Naive B cell (primary cell): ENCODE data around the gene SAMSN1. TPM values are rescaled to one million over a fixed set of nuclear protein-coding genes. Genes with fewer than 3 reads are reported as not detected.
"Not testable (repeated sequence)": the region's sequence is repeated elsewhere in the genome, so short reads cannot be mapped to it uniquely, and the experiment has no call there.

Source experiments
- ATAC-seq, 2 donors: fragments of 150-1000 bp; cut with Tn5 transposase; 2 replicates each; pipeline ENCODE4 v1.10.0; 2021; ENCODE audit warnings: low read depth in 2 of 2, mild to moderate bottlenecking in 2 of 2, moderate library complexity in 2 of 2
- DNase-seq: peaks from one replicate; pipeline ENCODE4 v3.0.0; 2022
- H3K27ac Mint-ChIP-seq, 6 donors: one replicate each; pipeline ENCODE4 v1.8.0; 2020 to 2022; ENCODE audit warnings: mild to moderate bottlenecking in 6 of 6, mixed read lengths in 6 of 6, moderate library complexity in 5 of 6, inconsistent platforms in 2 of 6
- H3K27me3 Mint-ChIP-seq, 3 donors: one replicate each; pipeline ENCODE4 v1.8.0; 2021 to 2022; ENCODE audit warnings: mixed read lengths in 3 of 3, mild to moderate bottlenecking in 1 of 3
- H3K36me3 Mint-ChIP-seq, 2 donors: one replicate each; pipeline ENCODE4 v1.8.0; 2020 to 2022; ENCODE audit warnings: mixed read lengths in 2 of 2, inconsistent platforms in 1 of 2, mild to moderate bottlenecking in 1 of 2
- H3K4me1 Mint-ChIP-seq, 3 donors: one replicate each; pipeline ENCODE4 v1.8.0; 2020 to 2022; ENCODE audit warnings: mixed read lengths in 3 of 3, inconsistent platforms in 1 of 3, mild to moderate bottlenecking in 1 of 3, moderate library complexity in 1 of 3
- H3K4me3 Mint-ChIP-seq, 8 donors: one replicate each; pipeline ENCODE4 v1.8.0; 2020 to 2022; ENCODE audit warnings: mild to moderate bottlenecking in 8 of 8, mixed read lengths in 8 of 8, moderate library complexity in 8 of 8, inconsistent platforms in 2 of 8
- H3K9me3 Mint-ChIP-seq, 7 donors: one replicate each; pipeline ENCODE4 v1.8.0; 2020 to 2022; ENCODE audit warnings: mixed read lengths in 7 of 7, mild to moderate bottlenecking in 5 of 7, inconsistent platforms in 2 of 7, moderate library complexity in 1 of 7
- polyA plus RNA-seq, 6 donors: library from polyadenylated mRNA; unstranded; fragments of 300-500 nt; fragmentation: Illumina TruSeq; gene quantifications; one replicate each; pipeline ENCODE4 v1.2.3, GENCODE V29; 2021; ENCODE audit warnings: low read depth in 6 of 6

Gene SAMSN1
- polyA plus RNA-seq, 6 donors from 2014 or later, result 4.0 to 19.6 (median 6.0) TPM

GRCh38 chr21:14557413-14557812, 11.3 kb upstream of the SAMSN1 start:
- H3K27ac Mint-ChIP-seq, result peak overlapping the region; percentile 37 to 73 (median 56)
- H3K9me3 Mint-ChIP-seq, result peaks cover 2 to 7% (median 4%) of the 10 kb centered on the region in 7 donors
- DNase-seq (peak; percentile 17), ATAC-seq (peak; percentile 85 to 89)
- H3K27me3 Mint-ChIP-seq, result no peaks in the 10 kb centered on the region
- H3K4me1 Mint-ChIP-seq, result peaks cover 22 to 51% (median 30%) of the 10 kb centered on the region in 3 donors
- H3K36me3 Mint-ChIP-seq, result peaks cover 0 to 4% of the 10 kb centered on the region in 2 donors
- H3K4me3 Mint-ChIP-seq, result peak overlapping the region in 6 of 8 donors; percentile 21 to 69 (median 53)

- no peaks in the 10 kb centered on the region for H3K36me3 Mint-ChIP-seq
- H3K4me1 Mint-ChIP-seq, result peaks cover 28 to 60% (median 35%) of the 10 kb centered on the region in 3 donors
- no peak for ATAC-seq
- peak overlapping the region in 1 of 8 donors; percentile 59 for H3K4me3 Mint-ChIP-seq
- no peaks in the 10 kb centered on the region for H3K9me3 Mint-ChIP-seq
- H3K27me3 Mint-ChIP-seq, result no peaks in the 10 kb centered on the region
- H3K27ac Mint-ChIP-seq, result no peak overlapping the region
- no peak for DNase-seq
Observed at GRCh38 chr21:14554948-14555347, 8.8 kb upstream of the SAMSN1 start.

GRCh38 chr21:14553422-14553821, 7.3 kb upstream of the SAMSN1 start:
- no peaks in the 10 kb centered on the region for H3K27me3 Mint-ChIP-seq
- H3K9me3 Mint-ChIP-seq, result no peaks in the 10 kb centered on the region
- no peak overlapping the region for H3K4me3 Mint-ChIP-seq
- no peak overlapping the region for H3K27ac Mint-ChIP-seq
- ATAC-seq, result no peak
- H3K36me3 Mint-ChIP-seq, result no peaks in the 10 kb centered on the region
- H3K4me1 Mint-ChIP-seq, result peaks cover 29 to 54% (median 36%) of the 10 kb centered on the region in 3 donors
- no peak for DNase-seq

GRCh38 chr21:14551741-14552140, 5.6 kb upstream of the SAMSN1 start:
- DNase-seq, result no peak
- no peaks in the 10 kb centered on the region for H3K9me3 Mint-ChIP-seq
- no peaks in the 10 kb centered on the region for H3K27me3 Mint-ChIP-seq
- H3K4me1 Mint-ChIP-seq, result peaks cover 13 to 38% (median 26%) of the 10 kb centered on the region in 3 donors
- ATAC-seq, result no peak
- no peaks in the 10 kb centered on the region for H3K36me3 Mint-ChIP-seq
- H3K4me3 Mint-ChIP-seq, result no peak overlapping the region
- no peak overlapping the region for H3K27ac Mint-ChIP-seq

GRCh38 chr21:14550135-14550534, 4.0 kb upstream of the SAMSN1 start:
- Mint-ChIP-seq H3K4me3 (no peak overlapping the region), H3K27ac (peak overlapping the region in 2 of 6 donors; percentile 36 to 66), H3K27me3 (no peaks in the 10 kb centered on the region), H3K9me3 (no peaks in the 10 kb centered on the region), H3K36me3 (no peaks in the 10 kb centered on the region), H3K4me1 (peaks cover 16 to 25% (median 19%) of the 10 kb centered on the region in 3 donors)
- ATAC-seq (no peak), DNase-seq (no peak)

GRCh38 chr21:14548779-14549178, 2.7 kb upstream of the SAMSN1 start:
- no peaks in the 10 kb centered on the region for H3K9me3 Mint-ChIP-seq
- ATAC-seq, result no peak
- H3K27ac Mint-ChIP-seq, result no peak overlapping the region
- H3K36me3 Mint-ChIP-seq, result no peaks in the 10 kb centered on the region
- no peak overlapping the region for H3K4me3 Mint-ChIP-seq
- peaks cover 12 to 23% (median 21%) of the 10 kb centered on the region in 3 donors for H3K4me1 Mint-ChIP-seq
- H3K27me3 Mint-ChIP-seq, result no peaks in the 10 kb centered on the region
- DNase-seq, result no peak

- H3K9me3 Mint-ChIP-seq, result no peaks in the 10 kb centered on the region
- H3K27me3 Mint-ChIP-seq, result no peaks in the 10 kb centered on the region
- DNase-seq, result no peak
- no peak for ATAC-seq
- no peaks in the 10 kb centered on the region for H3K36me3 Mint-ChIP-seq
- H3K4me1 Mint-ChIP-seq, result peaks cover 12 to 25% (median 23%) of the 10 kb centered on the region in 3 donors
- no peak overlapping the region for H3K4me3 Mint-ChIP-seq
- H3K27ac Mint-ChIP-seq, result peak overlapping the region in 1 of 6 donors; percentile 26
Observed at GRCh38 chr21:14547834-14548513, 1.9 kb upstream of the SAMSN1 start.

- H3K4me1 Mint-ChIP-seq, result peaks cover 17 to 35% (median 34%) of the 10 kb centered on the region in 3 donors
- peak overlapping the region in 1 of 6 donors; percentile 91 for H3K27ac Mint-ChIP-seq
- peak overlapping the region in 1 of 8 donors; percentile 33 for H3K4me3 Mint-ChIP-seq
- not testable (repeated sequence) for H3K36me3 Mint-ChIP-seq, H3K9me3 Mint-ChIP-seq, DNase-seq, ATAC-seq, H3K27me3 Mint-ChIP-seq
Observed at GRCh38 chr21:14546719-14547118, 604 bp upstream of the SAMSN1 start.

- H3K4me3 Mint-ChIP-seq, result peak overlapping the region; percentile 32 to 85 (median 65)
- peaks cover 0 to 7% (median 0%) of the 10 kb centered on the region in 7 donors for H3K9me3 Mint-ChIP-seq
- H3K4me1 Mint-ChIP-seq, result peaks cover 19 to 37% (median 32%) of the 10 kb centered on the region in 3 donors
- DNase-seq (no peak), ATAC-seq (no peak)
- no peaks in the 10 kb centered on the region for H3K27me3 Mint-ChIP-seq
- H3K27ac Mint-ChIP-seq, result peak overlapping the region in 3 of 6 donors; percentile 24 to 51 (median 37)
- H3K36me3 Mint-ChIP-seq, result no peaks in the 10 kb centered on the region
Observed at GRCh38 chr21:14543983-14544382, 2.1 kb downstream of the SAMSN1 start.

GRCh38 chr21:14542638-14543037, 3.5 kb downstream of the SAMSN1 start:
- no peak for DNase-seq
- H3K36me3 Mint-ChIP-seq, result no peaks in the 10 kb centered on the region
- peaks cover 21 to 40% (median 34%) of the 10 kb centered on the region in 3 donors for H3K4me1 Mint-ChIP-seq

GRCh38 chr21:14541841-14542490, 4.1 kb downstream of the SAMSN1 start:
- H3K4me1 Mint-ChIP-seq, result peaks cover 21 to 43% (median 34%) of the 10 kb centered on the region in 3 donors
- peaks cover 5% of the 10 kb centered on the region in 2 donors for H3K36me3 Mint-ChIP-seq
- H3K4me3 Mint-ChIP-seq, result peak overlapping the region; percentile 76 to 97 (median 88)
- peaks cover 0 to 7% (median 3%) of the 10 kb centered on the region in 7 donors for H3K9me3 Mint-ChIP-seq
- H3K27me3 Mint-ChIP-seq, result no peaks in the 10 kb centered on the region
- peak overlapping the region; percentile 52 to 95 (median 81) for H3K27ac Mint-ChIP-seq
- peak; percentile 35 to 45 for ATAC-seq
- DNase-seq, result no peak

More at GRCh38 chr21:14542638-14543037, 3.5 kb downstream of the SAMSN1 start:
- ATAC-seq, result no peak
- Mint-ChIP-seq H3K4me3 (peak overlapping the region in 5 of 8 donors; percentile 29 to 76 (median 69)), H3K27me3 (no peaks in the 10 kb centered on the region), H3K9me3 (peaks cover 0 to 7% (median 0%) of the 10 kb centered on the region in 7 donors), H3K27ac (peak overlapping the region in 3 of 6 donors; percentile 15 to 83 (median 58))

- H3K27me3 Mint-ChIP-seq, result no peaks in the 10 kb centered on the region
- ATAC-seq (no peak), DNase-seq (no peak)
- peaks cover 0 to 7% (median 4%) of the 10 kb centered on the region in 7 donors for H3K9me3 Mint-ChIP-seq
- H3K4me3 Mint-ChIP-seq, result no peak overlapping the region
- peaks cover 17 to 24% of the 10 kb centered on the region in 2 donors for H3K36me3 Mint-ChIP-seq
- H3K4me1 Mint-ChIP-seq, result peaks cover 27 to 58% (median 30%) of the 10 kb centered on the region in 3 donors
- H3K27ac Mint-ChIP-seq, result no peak overlapping the region
Observed at GRCh38 chr21:14538483-14538882, 7.6 kb downstream of the SAMSN1 start.

GRCh38 chr21:14536929-14537328, 9.2 kb downstream of the SAMSN1 start:
- no peak for DNase-seq
- no peaks in the 10 kb centered on the region for H3K27me3 Mint-ChIP-seq
- no peak for ATAC-seq
- H3K9me3 Mint-ChIP-seq, result peaks cover 0 to 7% (median 4%) of the 10 kb centered on the region in 7 donors
- peak overlapping the region in 2 of 6 donors; percentile 15 to 29 for H3K27ac Mint-ChIP-seq
- H3K4me1 Mint-ChIP-seq, result peaks cover 18 to 61% (median 31%) of the 10 kb centered on the region in 3 donors
- H3K36me3 Mint-ChIP-seq, result peaks cover 17 to 24% of the 10 kb centered on the region in 2 donors
- peak overlapping the region in 1 of 8 donors; percentile 1 for H3K4me3 Mint-ChIP-seq
